ENCODE data around the gene KCNF1. TPM values are rescaled to one million over a fixed set of nuclear protein-coding genes. Genes with fewer than 3 reads are reported as not detected.

The KCNF1 gene
- total RNA-seq, 3 donors from 2014 or later = 0.29 to 0.66 TPM; not detected in 1

- no peak overlapping the region for H3K4me3 ChIP-seq
- H3K36me3 ChIP-seq = no peaks in the 10 kb centered on the region
- TF ChIP-seq CTCF (IDR thresholded peaks at IDR 0.05) (no peak), POLR2AphosphoS5 (IDR thresholded peaks at IDR 0.05) (no peak), POLR2A (IDR thresholded peaks at IDR 0.05) (no peak)
- no peaks in the 10 kb centered on the region for H3K4me1 ChIP-seq
- H3K27ac ChIP-seq = no peak overlapping the region
- no peaks in the 10 kb centered on the region for H3K27me3 ChIP-seq
- no peaks in the 10 kb centered on the region for H3K9me3 ChIP-seq
- DNase-seq (ENCODE audit: low spot score in 2 of 2) = no peak
- intact Hi-C loops (cut with DNase I; ENCODE audit: low total_unique reads) = no loop called here
Observed at GRCh38 chr2:10884574-10884975, 27.2 kb upstream of the KCNF1 start.

- no peaks in the 10 kb centered on the region for H3K36me3 ChIP-seq
Observed at GRCh38 chr2:10885094-10885860, 26.5 kb upstream of the KCNF1 start.

GRCh38 chr2:10887476-10887875, 24.3 kb upstream of the KCNF1 start:
- Histone ChIP-seq H3K36me3 (no peaks in the 10 kb centered on the region), H3K4me3 (no peak overlapping the region), H3K27me3 (peaks cover 0 to 15% of the 10 kb centered on the region in 2 donors), H3K4me1 (no peaks in the 10 kb centered on the region), H3K27ac (no peak overlapping the region), H3K9me3 (no peaks in the 10 kb centered on the region)
- no peak for DNase-seq (ENCODE audit: low spot score in 2 of 2)
- no peak for TF ChIP-seq POLR2A (IDR thresholded peaks at IDR 0.05)
- no peak for TF ChIP-seq POLR2AphosphoS5 (IDR thresholded peaks at IDR 0.05)
- TF ChIP-seq CTCF (IDR thresholded peaks at IDR 0.05) = no peak
- intact Hi-C loops (cut with DNase I; ENCODE audit: low total_unique reads) = no loop called here

More at GRCh38 chr2:10885094-10885860, 26.5 kb upstream of the KCNF1 start:
- TF ChIP-seq CTCF (IDR thresholded peaks at IDR 0.05) = no peak
- TF ChIP-seq POLR2AphosphoS5 (IDR thresholded peaks at IDR 0.05) = no peak
- TF ChIP-seq POLR2A (IDR thresholded peaks at IDR 0.05) = no peak
- intact Hi-C loops (cut with DNase I; ENCODE audit: low total_unique reads) = no loop called here
- Histone ChIP-seq H3K27ac (no peak overlapping the region), H3K4me3 (no peak overlapping the region), H3K9me3 (no peaks in the 10 kb centered on the region), H3K27me3 (no peaks in the 10 kb centered on the region), H3K4me1 (no peaks in the 10 kb centered on the region)
- DNase-seq (ENCODE audit: low spot score in 2 of 2) = no peak

GRCh38 chr2:10889651-10890215, 22.0 kb upstream of the KCNF1 start:
- intact Hi-C loops (cut with DNase I; ENCODE audit: low total_unique reads) = no loop called here
- TF ChIP-seq POLR2A (IDR thresholded peaks at IDR 0.05) (no peak), POLR2AphosphoS5 (IDR thresholded peaks at IDR 0.05) (no peak), CTCF (IDR thresholded peaks at IDR 0.05) (no peak)

GRCh38 chr2:10890706-10891270, 20.9 kb upstream of the KCNF1 start:
- intact Hi-C loops (cut with DNase I; ENCODE audit: low total_unique reads) = no loop called here
- Histone ChIP-seq H3K9me3 (no peaks in the 10 kb centered on the region), H3K36me3 (no peaks in the 10 kb centered on the region), H3K4me3 (no peak overlapping the region), H3K4me1 (no peaks in the 10 kb centered on the region), H3K27me3 (peaks cover 0 to 17% of the 10 kb centered on the region in 2 donors), H3K27ac (no peak overlapping the region)
- TF ChIP-seq POLR2A (IDR thresholded peaks at IDR 0.05) (no peak), CTCF (IDR thresholded peaks at IDR 0.05) (no peak), POLR2AphosphoS5 (IDR thresholded peaks at IDR 0.05) (no peak)
- no peak for DNase-seq (ENCODE audit: low spot score in 2 of 2)

More at GRCh38 chr2:10889651-10890215, 22.0 kb upstream of the KCNF1 start:
- peaks cover 0 to 17% of the 10 kb centered on the region in 2 donors for H3K27me3 ChIP-seq
- DNase-seq (ENCODE audit: low spot score in 2 of 2) = no peak
- no peak overlapping the region for H3K4me3 ChIP-seq
- no peak overlapping the region for H3K27ac ChIP-seq
- H3K4me1 ChIP-seq = no peaks in the 10 kb centered on the region
- no peaks in the 10 kb centered on the region for H3K36me3 ChIP-seq
- H3K9me3 ChIP-seq = no peaks in the 10 kb centered on the region
